AG09319 (cell line): Measurements from ENCODE around the gene TBX18.

ENCODE experiments used
- DNase-seq: peaks from one replicate; pipeline ENCODE4 v3.0.0-alpha.2; 2010; ENCODE audit warnings: low read depth; ENCODE audit errors: extremely low read depth
- TF ChIP-seq, protein P1 (sequence below): IDR thresholded peaks from 2 replicates; pipeline ENCODE4 v1.5.1; 2011; ENCODE audit warnings: low read depth, mild to moderate bottlenecking, inconsistent platforms, low read length, moderate library complexity

The TBX18 gene

GRCh38 chr6:84773133-84773430, 8.7 kb upstream of the TBX18 start:
- DNase-seq: no peak
- TF ChIP-seq, protein P1, sequence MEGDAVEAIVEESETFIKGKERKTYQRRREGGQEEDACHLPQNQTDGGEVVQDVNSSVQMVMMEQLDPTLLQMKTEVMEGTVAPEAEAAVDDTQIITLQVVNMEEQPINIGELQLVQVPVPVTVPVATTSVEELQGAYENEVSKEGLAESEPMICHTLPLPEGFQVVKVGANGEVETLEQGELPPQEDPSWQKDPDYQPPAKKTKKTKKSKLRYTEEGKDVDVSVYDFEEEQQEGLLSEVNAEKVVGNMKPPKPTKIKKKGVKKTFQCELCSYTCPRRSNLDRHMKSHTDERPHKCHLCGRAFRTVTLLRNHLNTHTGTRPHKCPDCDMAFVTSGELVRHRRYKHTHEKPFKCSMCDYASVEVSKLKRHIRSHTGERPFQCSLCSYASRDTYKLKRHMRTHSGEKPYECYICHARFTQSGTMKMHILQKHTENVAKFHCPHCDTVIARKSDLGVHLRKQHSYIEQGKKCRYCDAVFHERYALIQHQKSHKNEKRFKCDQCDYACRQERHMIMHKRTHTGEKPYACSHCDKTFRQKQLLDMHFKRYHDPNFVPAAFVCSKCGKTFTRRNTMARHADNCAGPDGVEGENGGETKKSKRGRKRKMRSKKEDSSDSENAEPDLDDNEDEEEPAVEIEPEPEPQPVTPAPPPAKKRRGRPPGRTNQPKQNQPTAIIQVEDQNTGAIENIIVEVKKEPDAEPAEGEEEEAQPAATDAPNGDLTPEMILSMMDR: no peak

DNA sequence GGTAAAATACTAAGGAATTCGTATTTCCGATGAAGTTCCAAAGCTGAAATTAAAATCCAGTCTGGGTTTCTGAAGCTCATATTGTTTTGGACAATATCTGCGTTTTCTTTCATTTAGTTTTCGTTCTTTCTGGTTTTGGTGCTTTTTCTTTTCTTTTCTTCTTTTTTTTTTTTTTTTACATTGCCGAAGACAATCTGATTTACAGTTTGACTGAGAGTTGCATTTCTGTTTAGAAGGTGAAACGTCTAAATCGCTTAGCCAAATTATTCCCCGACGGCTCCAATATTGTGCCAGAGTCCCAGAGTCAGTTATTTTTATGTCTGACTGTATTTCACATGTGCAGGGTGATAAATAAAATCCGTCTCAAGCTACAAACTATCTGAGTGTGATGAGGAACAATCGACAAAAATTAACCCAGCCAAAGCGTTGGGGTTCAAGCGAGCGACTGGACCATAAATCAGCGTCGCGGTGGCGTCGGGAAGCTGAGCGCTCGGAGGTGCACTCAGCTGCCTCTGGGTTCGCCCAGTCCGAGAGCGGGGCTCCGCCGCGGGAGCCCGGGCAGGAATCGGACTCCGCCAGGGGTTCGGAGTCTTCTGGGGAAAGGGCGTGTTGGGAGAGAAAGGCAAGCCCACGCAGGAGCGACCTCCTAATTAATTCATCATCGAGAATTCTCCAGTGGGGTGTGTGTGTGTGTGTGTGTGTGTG, 8.2 kb upstream of the TBX18 start:
- no peak for DNase-seq
- TF ChIP-seq, protein P1: no peak

- TF ChIP-seq, protein P1: no peak
- no peak for DNase-seq
These were observed 7.5 kb upstream of the TBX18 start for GRCh38 chr6:84771756-84772356.

- DNase-seq: no peak
- TF ChIP-seq, protein P1: no peak
These were observed 6.8 kb upstream of the TBX18 start for GRCh38 chr6:84771125-84771755.

- DNase-seq: no peak
- TF ChIP-seq, protein P1: no peak
These were observed 6.1 kb upstream of the TBX18 start for GRCh38 chr6:84770521-84770920.

DNA sequence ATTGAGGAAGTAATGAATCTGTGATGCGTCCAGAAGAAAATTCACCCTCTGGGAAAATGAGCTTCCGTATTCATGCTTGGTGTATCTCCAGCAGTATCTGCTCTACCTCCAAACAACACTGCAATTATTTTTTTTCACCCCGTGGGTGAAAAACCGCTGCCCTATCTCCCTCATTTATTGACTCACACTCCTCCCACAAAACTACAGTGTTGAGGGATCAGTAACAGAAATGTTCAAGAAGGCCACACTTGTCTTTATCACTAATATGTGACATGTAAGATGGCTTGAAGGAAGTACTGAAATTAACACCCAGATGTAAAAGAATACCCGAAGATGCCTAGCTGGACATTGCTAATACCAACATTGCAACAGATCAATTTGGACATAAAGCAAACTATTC, 4.9 kb upstream of the TBX18 start:
- TF ChIP-seq, protein P1: no peak
- no peak for DNase-seq

- no peak for DNase-seq
- TF ChIP-seq, protein P1: no peak
These were observed 4.2 kb upstream of the TBX18 start for GRCh38 chr6:84768442-84769174.
